HEK293 (cell line): ENCODE results near the gene LRRC75A.

Experiments used
- KLF7 ChIP-seq: fragments of 450-650 bp; formaldehyde crosslinking; IDR thresholded peaks from 2 replicates; pipeline ENCODE4 v1.5.1; 2016; ENCODE audit warnings: missing biosample characterization, missing genetic modification characterization, borderline replicate concordance
- OVOL3 ChIP-seq: fragments of 450-650 bp; formaldehyde crosslinking; IDR thresholded peaks from 2 replicates; pipeline ENCODE4 v1.5.1; 2016; ENCODE audit warnings: missing biosample characterization, missing genetic modification characterization
- PRDM1 ChIP-seq: fragments of 450-650 bp; formaldehyde crosslinking; IDR thresholded peaks from 2 replicates; pipeline ENCODE4; 2016; ENCODE audit warnings: missing biosample characterization, missing genetic modification characterization
- ZBTB6 ChIP-seq: fragments of 450-650 bp; formaldehyde crosslinking; IDR thresholded peaks from 2 replicates; pipeline ENCODE4 v1.5.1; 2017; ENCODE audit warnings: missing biosample characterization, missing genetic modification characterization
- ZFP69B ChIP-seq: fragments of 450-650 bp; formaldehyde crosslinking; IDR thresholded peaks from 2 replicates; pipeline ENCODE4 v1.5.1; 2016; ENCODE audit warnings: missing biosample characterization, missing genetic modification characterization
- ZNF114 ChIP-seq: fragments of 450-650 bp; formaldehyde crosslinking; IDR thresholded peaks from 2 replicates; pipeline ENCODE4 v1.5.0; 2017; ENCODE audit warnings: missing biosample characterization, missing genetic modification characterization
- ZNF132 ChIP-seq: fragments of 450-650 bp; formaldehyde crosslinking; IDR thresholded peaks from 2 replicates; pipeline ENCODE4 v1.5.1; 2017; ENCODE audit warnings: missing biosample characterization, missing genetic modification characterization, borderline replicate concordance
- ZNF146 ChIP-seq: fragments of 450-650 bp; formaldehyde crosslinking; IDR thresholded peaks from 2 replicates; pipeline ENCODE4 v1.5.1; 2016; ENCODE audit warnings: missing biosample characterization, missing genetic modification characterization
- ZNF155 ChIP-seq: fragments of 450-650 bp; formaldehyde crosslinking; IDR thresholded peaks from 2 replicates; pipeline ENCODE4 v1.5.1; 2016; ENCODE audit warnings: missing biosample characterization, missing genetic modification characterization
- ZNF157 ChIP-seq: fragments of 450-650 bp; formaldehyde crosslinking; IDR thresholded peaks from 2 replicates; pipeline ENCODE4 v1.5.1; 2016; ENCODE audit warnings: missing biosample characterization, missing genetic modification characterization
- ZNF174 ChIP-seq: fragments of 450-650 bp; formaldehyde crosslinking; IDR thresholded peaks from 2 replicates; pipeline ENCODE4 v1.5.0; 2017; ENCODE audit warnings: missing biosample characterization, mild to moderate bottlenecking, missing genetic modification characterization
- ZNF18 ChIP-seq: fragments of 450-650 bp; formaldehyde crosslinking; IDR thresholded peaks from 2 replicates; pipeline ENCODE4 v1.5.1; 2016; ENCODE audit warnings: missing biosample characterization, missing genetic modification characterization
- ZNF211 ChIP-seq: fragments of 450-650 bp; formaldehyde crosslinking; IDR thresholded peaks from 2 replicates; pipeline ENCODE4 v1.5.1; 2016; ENCODE audit warnings: low read depth, missing biosample characterization, missing genetic modification characterization
- ZNF221 ChIP-seq: fragments of 450-650 bp; formaldehyde crosslinking; IDR thresholded peaks from 2 replicates; pipeline ENCODE4 v1.5.1; 2017; ENCODE audit warnings: missing biosample characterization, missing genetic modification characterization, borderline replicate concordance
- ZNF223 ChIP-seq: fragments of 450-650 bp; formaldehyde crosslinking; IDR thresholded peaks from 2 replicates; pipeline ENCODE4 v1.5.1; 2016; ENCODE audit warnings: missing biosample characterization, missing genetic modification characterization
- ZNF366 ChIP-seq: fragments of 450-650 bp; formaldehyde crosslinking; conservative IDR thresholded peaks from 2 replicates; pipeline ENCODE4 v1.5.1; 2016; ENCODE audit warnings: missing biosample characterization, missing genetic modification characterization
- ZNF416 ChIP-seq: fragments of 450-650 bp; formaldehyde crosslinking; IDR thresholded peaks from 2 replicates; pipeline ENCODE4 v1.5.1; 2016; ENCODE audit warnings: missing biosample characterization, missing genetic modification characterization
- ZNF426 ChIP-seq: fragments of 450-650 bp; formaldehyde crosslinking; IDR thresholded peaks from 2 replicates; pipeline ENCODE4 v1.5.1; 2017; ENCODE audit warnings: missing biosample characterization, missing genetic modification characterization, mild to moderate bottlenecking, inconsistent platforms, moderate library complexity
- ZNF433 ChIP-seq: fragments of 450-650 bp; formaldehyde crosslinking; IDR thresholded peaks from 2 replicates; pipeline ENCODE4 v1.5.1; 2016; ENCODE audit warnings: missing biosample characterization, missing genetic modification characterization, low read depth
- ZNF488 ChIP-seq: fragments of 450-650 bp; formaldehyde crosslinking; IDR thresholded peaks from 2 replicates; pipeline ENCODE4 v1.5.1; 2016; ENCODE audit warnings: missing biosample characterization, missing genetic modification characterization
- ZNF518A ChIP-seq: fragments of 450-650 bp; formaldehyde crosslinking; conservative IDR thresholded peaks from 2 replicates; pipeline ENCODE4 v1.5.1; 2016; ENCODE audit warnings: low read depth, missing biosample characterization, missing genetic modification characterization
- ZNF521 ChIP-seq: fragments of 450-650 bp; formaldehyde crosslinking; IDR thresholded peaks from 2 replicates; pipeline ENCODE4 v1.5.1; 2017; ENCODE audit warnings: missing biosample characterization, mild to moderate bottlenecking, missing genetic modification characterization
- ZNF529 ChIP-seq: fragments of 450-650 bp; formaldehyde crosslinking; IDR thresholded peaks from 2 replicates; pipeline ENCODE4 v1.5.1; 2017; ENCODE audit warnings: missing genetic modification characterization, missing biosample characterization; ENCODE audit not compliant: insufficient replicate concordance
- ZNF555 ChIP-seq: fragments of 450-650 bp; formaldehyde crosslinking; conservative IDR thresholded peaks from 2 replicates; pipeline ENCODE4 v1.5.1; 2017; ENCODE audit warnings: missing biosample characterization, mild to moderate bottlenecking, missing genetic modification characterization, inconsistent platforms
- ZNF692 ChIP-seq: fragments of 450-650 bp; formaldehyde crosslinking; IDR thresholded peaks from 2 replicates; pipeline ENCODE4 v1.5.1; 2016; ENCODE audit warnings: missing biosample characterization, missing genetic modification characterization
- ZNF76 ChIP-seq: fragments of 450-650 bp; formaldehyde crosslinking; IDR thresholded peaks from 2 replicates; pipeline ENCODE4; 2016; ENCODE audit warnings: low read depth, missing biosample characterization, missing genetic modification characterization, borderline replicate concordance
- ZNF777 ChIP-seq: fragments of 450-650 bp; formaldehyde crosslinking; IDR thresholded peaks from 2 replicates; pipeline ENCODE4 v1.5.1; 2017; ENCODE audit warnings: missing biosample characterization, missing genetic modification characterization, borderline replicate concordance
- ZSCAN4 ChIP-seq: fragments of 450-650 bp; formaldehyde crosslinking; IDR thresholded peaks from 2 replicates; pipeline ENCODE4 v1.5.1; 2017; ENCODE audit warnings: missing biosample characterization, missing genetic modification characterization

Gene LRRC75A

GRCh38 chr17:16455997-16456741, 35.8 kb downstream of the LRRC75A start (continued):
- TF ChIP-seq ZNF433 (no peak), ZNF132 (no peak), ZSCAN4 (no peak), KLF7 (tag by site-specific recombination) (0 out of 2 replicates have a peak, but pooled peaks have one; percentile 31), ZNF518A (no peak), ZNF211 (tag by site-specific recombination) (no peak), ZNF416 (tag by site-specific recombination) (no peak), ZNF18 (no peak), PRDM1 (tag by site-specific recombination) (no peak), OVOL3 (tag by site-specific recombination) (no peak), ZNF155 (tag by site-specific recombination) (no peak), ZBTB6 (tag by site-specific recombination) (no peak), ZNF76 (no peak), ZNF692 (tag by site-specific recombination) (no peak), ZNF529 (no peak), ZNF521 (tag by site-specific recombination) (no peak), ZNF777 (tag by site-specific recombination) (no peak), ZFP69B (tag by site-specific recombination) (no peak), ZNF488 (tag by site-specific recombination) (0 out of 2 replicates have a peak, but pooled peaks have one; percentile 47), ZNF366 (tag by site-specific recombination) (peak; percentile 93), ZNF426 (no peak), ZNF555 (tag by site-specific recombination) (no peak), ZNF174 (no peak), ZNF157 (tag by site-specific recombination) (0 out of 2 replicates have a peak, but pooled peaks have one; percentile 21), ZNF146 (tag by site-specific recombination) (0 out of 2 replicates have a peak, but pooled peaks have one; percentile 26), ZNF114 (tag by site-specific recombination) (no peak), ZNF221 (tag by site-specific recombination) (no peak), ZNF223 (tag by site-specific recombination) (peak; percentile 61; the same call in 1 of the 2 replicates)
